HG03108 (cell line): Measurements from ENCODE around the gene ETS1.

Experiments
- ATAC-seq: cut with Tn5 transposase; IDR thresholded peaks from one replicate; pipeline ENCODE4 v1.9.1; 2021; ENCODE audit warnings: moderate library complexity; ENCODE audit not compliant: unreplicated experiment

ETS1 gene

GRCh38 chr11:128505449-128506065 lies 81.8 kb downstream of the ETS1 start:
- no peak for ATAC-seq

GRCh38 chr11:128504486-128504885 lies 82.9 kb downstream of the ETS1 start:
- no peak for ATAC-seq

GRCh38 chr11:128503245-128503991 lies 83.9 kb downstream of the ETS1 start:
- ATAC-seq = no peak

GRCh38 chr11:128502726-128503125 lies 84.6 kb downstream of the ETS1 start:
- ATAC-seq = no peak

GRCh38 chr11:128501632-128502549 lies 85.5 kb downstream of the ETS1 start:
- ATAC-seq = no peak

GRCh38 chr11:128501008-128501407 lies 86.3 kb downstream of the ETS1 start:
- ATAC-seq = no peak

- no peak for ATAC-seq
Observed at GRCh38 chr11:128500493-128500892, 86.9 kb downstream of the ETS1 start.

- ATAC-seq = no peak
Observed at GRCh38 chr11:128499613-128500253, 87.6 kb downstream of the ETS1 start.

GRCh38 chr11:128498721-128499245 lies 88.6 kb downstream of the ETS1 start:
- ATAC-seq = no peak

GRCh38 chr11:128497776-128498095 lies 89.6 kb downstream of the ETS1 start:
- no peak for ATAC-seq

GRCh38 chr11:128497061-128497775 lies 90.1 kb downstream of the ETS1 start:
- peak; percentile 68 for ATAC-seq

- peak; percentile 7 for ATAC-seq
Observed at GRCh38 chr11:128496692-128497060, 90.7 kb downstream of the ETS1 start.

GRCh38 chr11:128496249-128496648 lies 91.1 kb downstream of the ETS1 start:
- no peak for ATAC-seq

GRCh38 chr11:128494418-128495332 lies 92.7 kb downstream of the ETS1 start:
- no peak for ATAC-seq

GRCh38 chr11:128493570-128493965 lies 93.8 kb downstream of the ETS1 start:
- ATAC-seq = no peak

GRCh38 chr11:128492903-128493569 lies 94.3 kb downstream of the ETS1 start:
- no peak for ATAC-seq

- no peak for ATAC-seq
Observed at GRCh38 chr11:128492461-128492860, 94.9 kb downstream of the ETS1 start.

GRCh38 chr11:128491195-128491936 lies 96.0 kb downstream of the ETS1 start:
- ATAC-seq = no peak
